Astrocyte (in vitro differentiated cells and primary cell): ENCODE data around the gene SUSD3. TPM values are rescaled to one million over a fixed set of nuclear protein-coding genes. Genes with fewer than 3 reads are reported as not detected.

Experiments
- DNase-seq: peaks from one replicate; pipeline ENCODE4 v3.0.0-alpha.2; 2010; ENCODE audit warnings: low read depth
- FAIRE-seq: peaks from 2 replicates; lab custom pipeline; 2011; peaks lifted over from hg19 to GRCh38; lab: Jason Lieb, UNC
- H2AFZ ChIP-seq: 2 replicates; pipeline ENCODE4 v1.6.0; 2012; ENCODE audit warnings: low read depth, low read length, inconsistent platforms
- H3K27ac ChIP-seq: 2 replicates; pipeline ENCODE4 v1.5.1; 2011; ENCODE audit warnings: low read depth, low read length, inconsistent platforms
- H3K27me3 ChIP-seq: 2 replicates; pipeline ENCODE4 v1.6.0; 2011; ENCODE audit warnings: low read length, inconsistent platforms; ENCODE audit not compliant: insufficient read depth
- H3K36me3 ChIP-seq: 2 replicates; pipeline ENCODE4 v1.5.1; 2011; ENCODE audit warnings: low read length, inconsistent platforms; ENCODE audit not compliant: insufficient read depth
- H3K4me1 ChIP-seq: 2 replicates; pipeline ENCODE4 v1.5.1; 2011; ENCODE audit warnings: low read length, inconsistent platforms; ENCODE audit not compliant: insufficient read depth
- H3K4me2 ChIP-seq: 2 replicates; pipeline ENCODE4 v1.6.0; 2012; ENCODE audit warnings: low read length, inconsistent platforms
- H3K4me3 ChIP-seq: 2 replicates; pipeline ENCODE4 v1.5.1; 2011; ENCODE audit warnings: low read depth, mild to moderate bottlenecking, low read length, inconsistent platforms; ENCODE audit not compliant: insufficient read depth
- H3K79me2 ChIP-seq: 2 replicates; pipeline ENCODE4 v1.6.0; 2012; ENCODE audit warnings: mild to moderate bottlenecking, low read length, inconsistent platforms; ENCODE audit not compliant: insufficient read depth
- H3K9ac ChIP-seq: 2 replicates; pipeline ENCODE4 v1.6.0; 2012; ENCODE audit warnings: mild to moderate bottlenecking, low read length, inconsistent platforms
- H3K9me3 ChIP-seq: 2 replicates; pipeline ENCODE4 v1.5.1; 2012; ENCODE audit warnings: low read depth, mild to moderate bottlenecking, low read length, inconsistent platforms; ENCODE audit not compliant: insufficient read depth
- H4K20me1 ChIP-seq: 2 replicates; pipeline ENCODE4 v1.6.0; 2012; ENCODE audit warnings: low read length, inconsistent platforms; ENCODE audit not compliant: insufficient read depth
- H3K27ac Mint-ChIP-seq: one replicate; pipeline ENCODE4 v1.8.0; 2021; ENCODE audit warnings: mild to moderate bottlenecking, mixed read lengths; ENCODE audit not compliant: unreplicated experiment
- H3K27me3 Mint-ChIP-seq: one replicate; pipeline ENCODE4 v1.8.0; 2021; ENCODE audit warnings: low read depth, mixed read lengths; ENCODE audit not compliant: unreplicated experiment
- H3K36me3 Mint-ChIP-seq: one replicate; pipeline ENCODE4 v1.8.0; 2021; ENCODE audit warnings: low read depth, mixed read lengths; ENCODE audit not compliant: unreplicated experiment
- H3K4me1 Mint-ChIP-seq: one replicate; pipeline ENCODE4 v1.8.0; 2021; ENCODE audit warnings: low read depth, mixed read lengths; ENCODE audit not compliant: unreplicated experiment
- H3K4me3 Mint-ChIP-seq: one replicate; pipeline ENCODE4 v1.8.0; 2021; ENCODE audit warnings: mild to moderate bottlenecking, moderate library complexity, mixed read lengths; ENCODE audit not compliant: unreplicated experiment
- H3K9me3 Mint-ChIP-seq: one replicate; pipeline ENCODE4 v1.8.0; 2021; ENCODE audit warnings: mild to moderate bottlenecking, mixed read lengths; ENCODE audit not compliant: unreplicated experiment
- CTCF ChIP-seq: IDR thresholded peaks from 2 replicates; pipeline ENCODE4 v1.5.1; 2011; ENCODE audit warnings: low read depth, mild to moderate bottlenecking, inconsistent platforms, low read length, moderate library complexity; ENCODE audit not compliant: insufficient read depth
- EZH2 ChIP-seq: IDR thresholded peaks from 2 replicates; pipeline ENCODE4 v1.6.1; 2012; ENCODE audit warnings: mild to moderate bottlenecking, low read length, inconsistent platforms; ENCODE audit not compliant: insufficient read depth
- total RNA-seq: library from RNA; stranded (reverse); gene quantifications from 2 replicates; pipeline ENCODE4 v1.2.1, GENCODE V29; 2021

SUSD3 gene
- total RNA-seq, 1 donor from 2014 or later: not detected

GRCh38 chr9:93131599-93132286 is 73.2 kb downstream of the SUSD3 start:
- TF ChIP-seq EZH2 (no peak), CTCF (no peak)
- no peak overlapping the region for H3K4me3 Mint-ChIP-seq
- no peak for FAIRE-seq

GRCh38 chr9:93132287-93132927 is 73.9 kb downstream of the SUSD3 start:
- H3K9me3 Mint-ChIP-seq: no peaks in the 10 kb centered on the region
- peak; percentile 52 for DNase-seq
- no peaks in the 10 kb centered on the region for H3K36me3 ChIP-seq
- peaks cover 20% of the 10 kb centered on the region for H3K4me1 ChIP-seq
- H3K27me3 ChIP-seq: no peaks in the 10 kb centered on the region
- peak overlapping the region; percentile 96 for H3K4me2 ChIP-seq
- H3K4me3 Mint-ChIP-seq: peak overlapping the region; percentile 88
- H3K9ac ChIP-seq: peak overlapping the region; percentile 93
- peak overlapping the region; percentile 69 for H3K27ac ChIP-seq
- H3K79me2 ChIP-seq: peaks cover 28% of the 10 kb centered on the region
- H3K27me3 Mint-ChIP-seq: peaks cover 9% of the 10 kb centered on the region
- TF ChIP-seq CTCF (no peak), EZH2 (no peak)
- H3K4me1 Mint-ChIP-seq: peaks cover 8% of the 10 kb centered on the region
- H2AFZ ChIP-seq: no peak overlapping the region
- H3K27ac Mint-ChIP-seq: peak overlapping the region; percentile 89
- peaks cover 50% of the 10 kb centered on the region for H4K20me1 ChIP-seq
- no peaks in the 10 kb centered on the region for H3K9me3 ChIP-seq
- H3K36me3 Mint-ChIP-seq: no peaks in the 10 kb centered on the region
- peak overlapping the region; percentile 70 for H3K4me3 ChIP-seq
- no peak for FAIRE-seq

More at GRCh38 chr9:93131599-93132286, 73.2 kb downstream of the SUSD3 start:
- Mint-ChIP-seq H3K36me3 (no peaks in the 10 kb centered on the region), H3K9me3 (no peaks in the 10 kb centered on the region), H3K27ac (peak overlapping the region; percentile 26), H3K4me1 (peaks cover 14% of the 10 kb centered on the region), H3K27me3 (peaks cover 6% of the 10 kb centered on the region)
- no peak overlapping the region for H3K4me2 ChIP-seq
- no peak overlapping the region for H3K9ac ChIP-seq
- no peak for DNase-seq
- no peak overlapping the region for H3K27ac ChIP-seq
- H3K79me2 ChIP-seq: peaks cover 28% of the 10 kb centered on the region
- H3K4me1 ChIP-seq: peaks cover 27% of the 10 kb centered on the region
- H2AFZ ChIP-seq: no peak overlapping the region
- no peak overlapping the region for H3K4me3 ChIP-seq
- peaks cover 57% of the 10 kb centered on the region for H4K20me1 ChIP-seq
- no peaks in the 10 kb centered on the region for H3K9me3 ChIP-seq
- no peaks in the 10 kb centered on the region for H3K36me3 ChIP-seq
- no peaks in the 10 kb centered on the region for H3K27me3 ChIP-seq
